ENCODE measurements around the gene ENPEP.

- no peak for TF ChIP-seq EP300 (IDR thresholded peaks at IDR 0.05)
- TF ChIP-seq POLR2A (IDR thresholded peaks at IDR 0.05) = no peak
- TF ChIP-seq CTCF (IDR thresholded peaks at IDR 0.05) = no peak
Observed at GRCh38 chr4:110567214-110567613, 91.3 kb downstream of the ENPEP start.
